HG02884 (cell line): ENCODE data around the gene POP4.

Source experiments
- ATAC-seq: cut with Tn5 transposase; IDR thresholded peaks from one replicate; pipeline ENCODE4 v1.9.1; 2021; ENCODE audit warnings: mild to moderate bottlenecking, moderate library complexity; ENCODE audit not compliant: unreplicated experiment

The POP4 gene

DNA sequence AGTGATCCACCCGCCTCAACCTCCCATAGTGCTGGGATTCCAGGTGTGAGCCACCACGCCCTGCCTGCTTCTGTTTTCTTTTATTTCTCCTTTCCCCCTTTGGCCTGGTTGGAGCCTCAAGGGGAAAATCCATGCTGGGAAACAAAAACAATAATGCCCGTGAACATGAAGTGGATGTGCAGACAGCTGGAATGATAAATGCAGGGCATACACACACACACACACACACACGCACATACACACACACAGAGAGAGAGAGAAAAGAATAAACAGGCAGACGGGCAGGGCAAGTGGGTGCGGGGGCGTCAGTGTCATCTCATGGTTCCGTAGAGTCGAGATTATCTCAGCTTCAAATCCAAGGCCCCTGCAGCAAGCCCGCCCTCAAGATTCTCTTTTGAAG lies 54.8 kb downstream of the POP4 start:
- ATAC-seq, result no peak

DNA sequence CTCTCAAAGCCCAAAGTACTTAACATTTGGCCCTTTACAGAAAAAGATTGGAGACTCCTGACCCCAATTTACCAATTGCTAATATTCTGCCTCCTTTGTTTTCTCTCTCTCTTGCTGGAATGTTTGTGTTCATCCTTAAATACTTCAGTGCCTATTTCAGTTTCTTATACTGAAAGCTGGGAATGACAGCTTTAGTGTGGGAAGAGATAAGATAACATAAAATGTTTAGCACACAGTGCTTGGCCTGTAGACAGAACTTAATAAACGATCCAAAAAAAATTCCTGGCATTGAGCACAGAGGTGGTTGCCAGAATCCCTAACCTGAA lies 56.2 kb downstream of the POP4 start:
- no peak for ATAC-seq

DNA sequence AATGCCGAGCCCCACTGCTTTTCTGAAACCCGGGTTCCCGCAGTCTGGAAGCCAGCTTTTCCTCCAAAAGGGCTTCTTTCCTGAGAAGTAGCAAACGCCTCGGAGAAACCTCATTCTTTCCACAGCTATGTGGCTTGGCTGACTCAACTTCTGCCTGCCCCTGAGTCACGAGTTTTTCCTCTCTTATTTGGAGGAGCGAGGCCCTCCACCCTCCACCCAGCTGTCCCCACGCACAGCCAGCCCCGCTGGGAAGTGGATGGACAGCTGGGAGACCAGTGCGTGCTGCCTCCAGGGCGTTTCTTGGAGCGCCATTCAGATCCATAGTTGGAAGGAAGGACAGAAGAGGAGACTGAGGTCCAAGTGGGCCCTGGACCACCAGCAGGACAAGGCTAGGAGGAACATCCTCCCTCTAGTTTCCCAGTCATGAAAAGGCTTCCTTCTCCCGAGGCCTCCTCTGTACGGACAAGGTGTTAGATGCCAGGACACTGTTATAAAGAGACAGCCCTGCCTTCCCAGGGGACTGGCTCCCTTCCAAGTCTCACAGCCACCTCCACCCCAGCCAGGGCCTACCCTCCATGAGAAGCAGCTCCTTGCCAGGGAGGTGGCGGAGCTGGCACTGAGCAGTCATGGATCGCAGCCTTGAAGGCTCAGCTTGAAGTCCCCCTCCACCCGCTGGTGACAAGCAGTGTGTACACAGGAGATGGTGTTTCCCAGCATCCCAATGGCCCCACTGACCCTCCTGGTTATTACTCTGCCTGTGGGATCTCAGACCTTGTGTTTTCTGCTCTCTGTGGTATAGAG lies 56.7 kb downstream of the POP4 start:
- ATAC-seq, result no peak

DNA sequence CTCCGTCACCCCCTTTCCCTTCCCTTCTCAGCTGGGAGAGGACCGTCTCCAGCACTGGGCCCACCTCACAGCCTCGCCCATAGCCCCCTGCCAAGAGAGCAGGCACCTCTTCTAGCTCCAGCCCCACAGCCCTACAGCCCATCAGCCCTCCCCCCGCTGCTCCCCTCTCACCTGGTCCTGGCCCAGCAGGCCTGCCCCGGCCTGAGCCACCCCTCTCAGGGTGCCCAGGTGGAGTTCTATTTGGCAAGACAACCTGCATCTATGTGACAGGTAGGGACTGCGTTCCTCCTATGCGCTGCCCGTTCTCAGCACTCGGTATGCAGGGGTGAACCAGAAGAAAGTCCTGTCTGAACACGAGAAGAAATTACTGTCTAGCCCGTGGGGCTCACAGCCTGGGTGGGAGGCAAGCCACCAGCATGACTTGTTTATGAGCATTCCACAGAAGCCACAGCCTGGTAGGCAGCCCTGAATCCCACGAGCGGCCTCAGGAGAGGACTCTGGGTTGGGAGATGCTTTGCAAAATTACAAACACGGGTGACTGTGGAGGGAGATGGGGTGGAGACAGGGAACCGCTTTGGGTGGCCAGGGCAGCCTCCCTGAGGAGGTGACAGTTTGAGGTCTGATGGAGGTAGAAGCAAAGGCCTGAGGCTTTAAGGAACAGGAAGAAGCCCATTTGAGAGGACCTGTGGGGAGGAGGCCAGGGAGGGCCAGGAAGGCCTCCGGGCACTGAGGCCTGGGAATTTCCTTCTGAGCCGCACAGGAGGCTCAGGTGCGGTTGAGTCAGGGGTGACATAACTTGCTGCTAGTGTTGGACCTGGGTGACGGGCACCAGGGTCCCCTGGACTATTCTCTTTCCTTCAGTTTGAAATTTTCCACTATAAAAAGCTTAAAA lies 58.0 kb downstream of the POP4 start:
- no peak for ATAC-seq

DNA sequence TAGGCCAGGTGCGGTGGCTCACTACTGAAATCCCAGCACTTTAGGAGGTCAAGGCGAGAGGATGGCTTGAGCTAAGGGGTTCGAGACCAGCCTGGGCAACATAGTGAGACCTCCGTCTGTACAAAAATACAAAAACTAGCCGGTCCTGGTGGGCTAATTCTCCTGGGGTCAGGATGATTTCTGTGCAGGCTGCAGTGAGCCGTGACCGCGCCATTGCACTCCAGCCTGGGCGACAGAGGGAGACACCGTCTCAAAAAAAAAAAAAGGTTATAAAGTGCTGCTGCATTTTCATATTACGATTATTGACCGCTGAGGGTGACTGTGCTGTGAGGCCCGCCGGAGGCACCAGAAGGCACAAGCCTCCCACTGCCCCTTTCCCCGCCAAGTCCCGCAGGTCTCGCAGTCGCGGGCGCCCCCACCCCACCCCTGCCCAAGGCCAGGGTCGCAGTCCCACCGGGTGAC lies 58.7 kb downstream of the POP4 start:
- ATAC-seq, result no peak

DNA sequence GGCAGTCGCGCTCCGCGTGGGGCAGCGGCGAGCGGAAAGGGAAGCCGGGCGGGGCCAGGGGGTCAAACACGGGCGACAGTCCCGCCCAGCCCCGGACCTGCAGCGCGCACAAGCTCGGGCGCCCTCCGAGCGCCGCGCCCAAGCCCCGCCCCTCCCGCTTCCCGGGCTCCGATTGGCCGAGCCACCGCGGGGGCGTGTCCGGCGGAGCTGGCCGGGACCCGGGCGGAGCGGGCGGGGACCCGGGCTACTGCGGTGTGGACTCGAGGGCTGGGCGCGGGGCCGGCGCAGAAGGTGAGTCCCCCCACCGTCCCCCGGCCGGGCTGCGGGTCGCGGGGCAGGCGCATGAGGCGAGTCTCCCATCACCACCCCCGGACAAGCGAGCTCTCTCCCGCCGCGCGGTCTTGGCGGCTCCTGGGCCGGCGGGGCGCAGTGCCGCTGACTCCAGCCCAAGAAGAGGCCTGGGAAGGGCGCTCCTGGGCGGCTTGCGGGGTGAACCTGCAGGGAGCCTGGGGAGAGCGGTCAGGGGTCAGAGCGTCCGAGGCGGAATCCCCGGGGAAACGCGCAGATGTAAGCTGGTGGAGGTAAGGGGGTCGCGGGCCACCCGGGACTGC lies 59.2 kb downstream of the POP4 start, which contains the start of gene PLEKHF1:
TSS of gene PLEKHF1 (plus strand) at position 247 of the 611 bp plus-strand sequence. CDS start 8,379 bp downstream, outside the sequence.
- peak; percentile 80 for ATAC-seq

DNA sequence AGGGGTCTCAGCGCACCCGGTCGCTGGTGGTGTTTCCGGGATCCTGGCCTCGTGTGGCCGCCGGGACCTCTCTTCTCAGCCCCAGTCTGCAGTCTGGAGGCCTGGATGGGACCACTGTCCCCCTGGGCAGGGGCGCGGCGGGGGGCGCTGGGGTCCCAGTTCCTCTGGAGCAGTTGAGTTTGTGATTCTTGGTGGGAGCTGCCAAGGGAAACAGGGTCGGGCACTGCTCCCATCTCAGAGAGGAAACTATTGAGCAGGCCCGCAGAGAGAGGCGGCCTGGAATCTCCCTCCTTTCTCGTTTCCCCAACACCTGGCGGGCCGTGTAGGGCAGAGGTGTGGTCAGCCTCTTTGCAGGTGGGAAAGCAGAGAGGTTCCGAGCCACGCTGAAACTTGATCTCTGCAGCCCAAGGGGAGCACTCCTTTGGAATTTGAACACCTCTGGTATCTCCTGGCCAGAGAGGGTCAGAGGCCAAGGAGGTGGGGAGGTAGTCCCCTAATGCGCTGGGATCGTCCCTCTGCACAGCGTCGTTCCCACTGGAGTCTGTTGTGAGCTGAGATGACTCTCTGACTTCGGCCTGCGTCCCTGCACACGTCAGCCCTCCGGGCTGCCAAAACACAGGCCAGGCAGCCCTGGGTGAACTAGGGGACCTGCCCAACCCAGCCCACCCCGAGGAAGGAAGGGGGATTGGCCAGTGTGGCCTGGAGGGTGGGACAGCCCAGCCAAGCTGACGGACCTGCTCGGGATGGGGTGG lies 59.9 kb downstream of the POP4 start:
- ATAC-seq, result peak; percentile 28
